Spleen (tissue), 11 donors: ENCODE data around the gene IFNA1. TPM values are rescaled to one million over a fixed set of nuclear protein-coding genes. Genes with fewer than 3 reads are reported as not detected.

Source experiments
- DNase-seq: peaks from one replicate; pipeline ENCODE4 v3.0.0-alpha.2; 2020
- H3K27ac ChIP-seq, 8 donors: fragments of 200-600 bp; sonication (generic) in 7 of 8; 1 replicate in 4 of 8; 2 replicates in 4 of 8; pipeline versions ENCODE4 v1.5.0 to v1.8.0; 2016 to 2021; ENCODE audit warnings: inconsistent platforms in 4 of 8, mild to moderate bottlenecking in 4 of 8, moderate library complexity in 1 of 8
- H3K27me3 ChIP-seq, 7 donors: fragments of 200-600 bp; sonication (generic) in 6 of 7; replicated peaks in 1 of 7; 1 replicate in 4 of 7; 2 replicates in 3 of 7; pipeline versions ENCODE4 v1.5.0 to v1.8.0; 2016 to 2021; ENCODE audit warnings: inconsistent platforms in 3 of 7, mild to moderate bottlenecking in 1 of 7
- H3K36me3 ChIP-seq, 6 donors: fragments of 200-600 bp; sonication (generic) in 5 of 6; 1 replicate in 4 of 6; 2 replicates in 2 of 6; pipeline versions ENCODE4 v1.5.0 to v1.8.0; 2016 to 2021; ENCODE audit warnings: inconsistent platforms in 2 of 6
- H3K4me1 ChIP-seq, 6 donors: fragments of 200-600 bp; sonication (generic) in 5 of 6; 1 replicate in 3 of 6; 2 replicates in 3 of 6; pipeline versions ENCODE4 v1.5.0 to v1.8.0; 2016 to 2021; ENCODE audit warnings: inconsistent platforms in 3 of 6
- H3K4me3 ChIP-seq, 8 donors: fragments of 200-600 bp; sonication (generic) in 7 of 8; 1 replicate in 4 of 8; 2 replicates in 4 of 8; pipeline versions ENCODE4 v1.5.0 to v1.8.0; 2016 to 2021; ENCODE audit warnings: inconsistent platforms in 4 of 8, mild to moderate bottlenecking in 4 of 8, moderate library complexity in 2 of 8
- H3K9me3 ChIP-seq, 8 donors: fragments of 200-600 bp; sonication (generic) in 7 of 8; 1 replicate in 4 of 8; 2 replicates in 4 of 8; pipeline versions ENCODE4 v1.5.0 to v1.8.0; 2016 to 2021; ENCODE audit warnings: inconsistent platforms in 4 of 8
- CTCF ChIP-seq, 11 experiments: fragments of 200-600 bp in 7 of 11; fragments of 450-650 bp in 4 of 11; sonication (generic) in 4 of 11; IDR thresholded peaks in 8 of 11; conservative IDR thresholded peaks in 3 of 11; 1 replicate in 7 of 11; 2 replicates in 4 of 11; pipeline versions ENCODE4 v1.4.0 to v1.8.0; 2016 to 2021; ENCODE audit warnings: antibody characterized with exemption in 11 of 11, inconsistent platforms in 4 of 11, mild to moderate bottlenecking in 1 of 11
- POLR2A ChIP-seq, 3 donors: fragments of 450-650 bp; IDR thresholded peaks; one replicate each; pipeline ENCODE4 v1.5.1; 2017; ENCODE audit warnings: antibody characterized with exemption in 3 of 3, mild to moderate bottlenecking in 1 of 3
- POLR2AphosphoS5 ChIP-seq, 3 donors: sonication (generic); formaldehyde crosslinking; IDR thresholded peaks; one replicate each; pipeline ENCODE4 v1.5.1; 2017; ENCODE audit warnings: antibody characterized with exemption in 3 of 3
- WGBS, 5 donors: extraction: QIAGEN DNeasy Blood & Tissue Kit in 3 of 5; methylation state at CpG; one replicate each; pipeline versions ENCODE4 v1.1.5 to v1.1.7; 2013 to 2018; 5-methylcytosine and 5-hydroxymethylcytosine counted together
- intact Hi-C: fragments of 100-400 bp; cut with DNase I; formaldehyde crosslinking; loops from one replicate; pipeline ENCODE4 v1.15.0; 2023; ENCODE audit warnings: low total_unique reads
- polyA plus RNA-seq, 3 donors: library from polyadenylated mRNA; stranded (reverse); fragments of 200-250 nt; gene quantifications; one replicate each; pipeline ENCODE4 v1.2.1, GENCODE V29; 2013
- total RNA-seq, 7 donors: library from RNA; depleted of rRNA in 3 of 7; stranded (reverse); fragments of >200 nt in 3 of 7; fragmentation: NEBNext Ultra II Directional in 4 of 7; extraction: Animal tissue kit (Norgen Biotek cat#: 25700) in 4 of 7; gene quantifications; one replicate each; pipeline versions ENCODE4 v1.1.0 to v1.2.1, GENCODE V29; 2016 to 2021
- donor health status: healthy with polysubstance abuse.
- donor health status: DM: no; HTN: no; CAD: no; lungs with moderate emphysema.
- donor health status: DM: no; HTN: no; CAD: no.
- donor health status: Bipolar disorder and iron deficiency.
- donor health status: healthy.
- donor health status: DM: no; HTN: no; CAD: no.
- donor health status: DM: yes; HTN: yes; CAD: no.

The IFNA1 gene
- total and polyA plus RNA-seq, 10 donors: not detected

- Histone ChIP-seq H3K4me1 (no peaks in the 10 kb centered on the region), H3K4me3 (no peak overlapping the region), H3K9me3 (no peaks in the 10 kb centered on the region), H3K36me3 (no peaks in the 10 kb centered on the region), H3K27me3 (peaks cover 0 to 9% (median 0%) of the 10 kb centered on the region in 7 donors), H3K27ac (no peak overlapping the region)
- no peak for TF ChIP-seq CTCF (IDR thresholded peaks at IDR 0.05 in 8 of 11, conservative IDR thresholded peaks at IDR 0.05 in 3 of 11)
- intact Hi-C loops: no loop called here
- no peak for DNase-seq
- whole genome bisulfite sequencing, 5 donors: 90 to 97% (median 91%) methylated on average over 3 of the region's 3 CpGs
Observed at GRCh38 chr9:21473236-21473635, 33.0 kb downstream of the IFNA1 start.

GRCh38 chr9:21477466-21477865 lies 37.2 kb downstream of the IFNA1 start:
- intact Hi-C loops: no loop called here
- 73 to 95% (median 79%) methylated on average over 2 of the region's 2 CpGs for WGBS, 5 donors
- TF ChIP-seq CTCF (IDR thresholded peaks at IDR 0.05 in 8 of 11, conservative IDR thresholded peaks at IDR 0.05 in 3 of 11) (no peak), POLR2AphosphoS5 (IDR thresholded peaks at IDR 0.05) (no peak), POLR2A (IDR thresholded peaks at IDR 0.05) (no peak)
- Histone ChIP-seq H3K4me3 (no peak overlapping the region), H3K4me1 (peaks cover 0 to 12% (median 3%) of the 10 kb centered on the region in 6 donors), H3K9me3 (no peaks in the 10 kb centered on the region), H3K27me3 (peaks cover 0 to 6% (median 0%) of the 10 kb centered on the region in 7 donors), H3K36me3 (no peaks in the 10 kb centered on the region), H3K27ac (no peak overlapping the region)
- DNase-seq: no peak

GRCh38 chr9:21479152-21479702 lies 39.0 kb downstream of the IFNA1 start:
- WGBS, 5 donors: 70 to 83% (median 82%) methylated on average over 8 of the region's 8 CpGs
- TF ChIP-seq POLR2AphosphoS5 (IDR thresholded peaks at IDR 0.05) (no peak), CTCF (IDR thresholded peaks at IDR 0.05 in 8 of 11, conservative IDR thresholded peaks at IDR 0.05 in 3 of 11) (no peak), POLR2A (IDR thresholded peaks at IDR 0.05) (no peak)
- H3K4me3 ChIP-seq: no peak overlapping the region
- H3K4me1 ChIP-seq: peaks cover 0 to 12% (median 3%) of the 10 kb centered on the region in 6 donors
- intact Hi-C loops: no loop called here
- no peak overlapping the region for H3K27ac ChIP-seq
- peaks cover 0 to 3% (median under 1%) of the 10 kb centered on the region in 8 donors for H3K9me3 ChIP-seq
- DNase-seq: no peak
- peaks cover 0 to 6% (median 0%) of the 10 kb centered on the region in 7 donors for H3K27me3 ChIP-seq
- H3K36me3 ChIP-seq: no peaks in the 10 kb centered on the region

GRCh38 chr9:21481470-21482056 lies 41.3 kb downstream of the IFNA1 start:
- no peak overlapping the region for H3K4me3 ChIP-seq
- peaks cover 0 to 17% (median 10%) of the 10 kb centered on the region in 8 donors for H3K9me3 ChIP-seq
- 3 to 13% (median 10%) methylated on average over 1 of the region's 1 CpG for WGBS, 5 donors
- H3K27me3 ChIP-seq: no peaks in the 10 kb centered on the region
- no peak for TF ChIP-seq CTCF (IDR thresholded peaks at IDR 0.05 in 8 of 11, conservative IDR thresholded peaks at IDR 0.05 in 3 of 11)
- TF ChIP-seq POLR2AphosphoS5 (IDR thresholded peaks at IDR 0.05): no peak
- no peak for TF ChIP-seq POLR2A (IDR thresholded peaks at IDR 0.05)
- DNase-seq: no peak
- peak overlapping the region in 4 of 8 donors; percentile 25 to 65 (median 52) for H3K27ac ChIP-seq
- peaks cover 0 to 12% (median 3%) of the 10 kb centered on the region in 6 donors for H3K4me1 ChIP-seq
- H3K36me3 ChIP-seq: no peaks in the 10 kb centered on the region
- intact Hi-C loops: no loop called here
